K562 (cell line): ENCODE measurements around the gene SIGLEC11. TPM values are rescaled to one million over a fixed set of nuclear protein-coding genes. Genes with fewer than 3 reads are reported as not detected.

Experiments
- ATF3 ChIP-seq, 2 experiments: fragments of 450-650 bp in 1 of 2; sonication (generic) in 1 of 2; formaldehyde crosslinking in 1 of 2; IDR thresholded peaks in 1 of 2; conservative IDR thresholded peaks in 1 of 2; 2 replicates each; pipeline versions ENCODE4 v1.6.1 to v1.8.1; 2016 to 2023; ENCODE audit warnings: mild to moderate bottlenecking in 2 of 2, moderate library complexity in 2 of 2, inconsistent platforms in 1 of 2, missing genetic modification reagents in 1 of 2
- E2F4 ChIP-seq: sonication (generic); formaldehyde crosslinking; IDR thresholded peaks from 2 replicates; pipeline ENCODE4 v1.8.0; 2022; ENCODE audit warnings: mild to moderate bottlenecking, low read depth, missing genetic modification reagents
- FIP1L1 ChIP-seq: fragments of 200-400 bp; formaldehyde crosslinking; IDR thresholded peaks from 2 replicates; pipeline ENCODE4 v1.6.1; 2018; ENCODE audit warnings: mild to moderate bottlenecking, low read depth, low read length; ENCODE audit not compliant: poor library complexity, severe bottlenecking
- GATA2 ChIP-seq: sonication (generic); formaldehyde crosslinking; IDR thresholded peaks from 2 replicates; pipeline ENCODE4 v1.4.0; 2020; ENCODE audit warnings: mild to moderate bottlenecking, missing genetic modification reagents
- HDGF ChIP-seq: fragments of 450-650 bp; IDR thresholded peaks from 2 replicates; pipeline ENCODE4 v1.6.1; 2016
- KDM1A ChIP-seq, 2 experiments: fragments of 450-650 bp; IDR thresholded peaks; 2 replicates each; pipeline ENCODE4 v1.6.1; 2016; ENCODE audit warnings: mild to moderate bottlenecking in 2 of 2
- MAFG ChIP-seq: fragments of 450-650 bp; conservative IDR thresholded peaks from 2 replicates; pipeline ENCODE4 v1.6.1; 2016; ENCODE audit warnings: missing genetic modification characterization, missing compliant biosample characterization
- PREB ChIP-seq: sonication (generic); formaldehyde crosslinking; IDR thresholded peaks from 2 replicates; pipeline ENCODE4 v1.8.1; 2023; ENCODE audit warnings: mild to moderate bottlenecking, missing genetic modification reagents
- RBM25 ChIP-seq: fragments of 200-400 bp; formaldehyde crosslinking; IDR thresholded peaks from 2 replicates; pipeline ENCODE4 v1.6.1; 2018; ENCODE audit warnings: low read length, low read depth, moderate library complexity; ENCODE audit not compliant: severe bottlenecking
- SIN3A ChIP-seq, 2 experiments: fragments of 150-350 bp in 1 of 2; IDR thresholded peaks; 2 replicates each; pipeline ENCODE4 v1.6.1; 2011 to 2016; ENCODE audit warnings: borderline replicate concordance in 2 of 2, low read depth in 2 of 2, low read length in 2 of 2, mild to moderate bottlenecking in 2 of 2, moderate library complexity in 2 of 2; ENCODE audit not compliant: control insufficient read depth in 1 of 2
- SUPT5H ChIP-seq: fragments of 450-650 bp; IDR thresholded peaks from 2 replicates; pipeline ENCODE4 v1.6.1; 2016
- TEAD4 ChIP-seq, 2 experiments: sonication (generic) in 1 of 2; formaldehyde crosslinking in 1 of 2; IDR thresholded peaks; 2 replicates each; pipeline versions ENCODE4 v1.6.1 to v1.8.0; 2012 to 2022; ENCODE audit warnings: borderline replicate concordance in 1 of 2, inconsistent platforms in 1 of 2, low read length in 1 of 2, mild to moderate bottlenecking in 1 of 2, missing genetic modification reagents in 1 of 2
- TGIF2 ChIP-seq: sonication (generic); formaldehyde crosslinking; IDR thresholded peaks from 2 replicates; pipeline ENCODE4 v1.8.1; 2022; ENCODE audit warnings: mild to moderate bottlenecking, missing genetic modification reagents, moderate library complexity
- ZNF143 ChIP-seq: sonication (generic); formaldehyde crosslinking; IDR thresholded peaks from 2 replicates; pipeline ENCODE4 v1.9.0; 2022; ENCODE audit warnings: mild to moderate bottlenecking, missing genetic modification reagents
- ZNF398 ChIP-seq: fragments of 250-450 bp; sonication (Bioruptor Pico); IDR thresholded peaks from 2 replicates; pipeline ENCODE4 v1.8.0; 2021; ENCODE audit warnings: moderate library complexity, mild to moderate bottlenecking, inconsistent platforms
- polyA plus RNA-seq, 8 experiments: library from polyadenylated mRNA; depleted of rRNA in 4 of 8; stranded (reverse) in 5 of 8; unstranded in 3 of 8; fragments of >200 nt; fragmentation: Nextera tagmentation in 2 of 8; fragmentation: Illumina TruSeq in 1 of 8; extraction: Ambion mirVana in 2 of 8; extraction: Trizol in 1 of 8; gene quantifications; 2 replicates each; pipeline versions ENCODE4 v1.2.1 to v1.2.3, GENCODE V29; 2011 to 2014; ENCODE audit warnings: inconsistent platforms in 1 of 8, missing spikeins in 1 of 8
- total RNA-seq, 7 experiments: library from RNA; depleted of rRNA in 6 of 7; stranded (reverse); fragments of >200 nt in 6 of 7; fragmentation: Illumina TruSeq in 2 of 7; extraction: Trizol in 2 of 7; gene quantifications; 2 replicates each; pipeline versions ENCODE4 v1.2.1 to v1.2.3, GENCODE V29; 2011 to 2021; ENCODE audit warnings: low replicate concordance in 1 of 7
- TF ChIP-seq, protein P1 (sequence below): sonication (generic); formaldehyde crosslinking; IDR thresholded peaks from 2 replicates; pipeline ENCODE4 v1.8.0; 2023; ENCODE audit warnings: mild to moderate bottlenecking, missing genetic modification reagents

SIGLEC11 gene
- total and polyA plus RNA-seq, 9 of the 15 experiments (the other 6 are each of a cell fraction or from before 2014, with no cell fraction given) = not detected

- TF ChIP-seq PREB (CRISPR knock-in tag) (0 out of 2 replicates have a peak, but pooled peaks have one; percentile 4), ZNF143 (CRISPR knock-in tag) (no peak), KDM1A (IDR thresholded peaks at IDR 0.05) (no peak), TGIF2 (no peak), HDGF (no peak), E2F4 (CRISPR knock-in tag) (0 out of 2 replicates have a peak, but pooled peaks have one; percentile 75), RBM25 (no peak), SIN3A (IDR thresholded peaks at IDR 0.05; ENCODE audit: borderline replicate concordance in 2 of 2, control insufficient read depth in 1 of 2, low read depth in 2 of 2, low read length in 2 of 2) (peak in 1 of 2 experiments; percentile 60; a peak in 3 of 4 replicates), GATA2 (no peak), ZNF398 (no peak), MAFG (tag) (no peak), FIP1L1 (peak; percentile 99), ATF3 (IDR thresholded peaks at IDR 0.05) (no peak), ATF3 (CRISPR knock-in tag; conservative IDR thresholded peaks at IDR 0.05) (0 out of 2 replicates have a peak, but pooled peaks have one; percentile 68), TEAD4 (IDR thresholded peaks at IDR 0.05; ENCODE audit: low read length) (peak; percentile 7; the same call in 1 of the 2 replicates), TEAD4 (CRISPR knock-in tag; IDR thresholded peaks at IDR 0.05; ENCODE audit: borderline replicate concordance) (no peak), SUPT5H (peak; percentile 96)
- TF ChIP-seq, protein P1, sequence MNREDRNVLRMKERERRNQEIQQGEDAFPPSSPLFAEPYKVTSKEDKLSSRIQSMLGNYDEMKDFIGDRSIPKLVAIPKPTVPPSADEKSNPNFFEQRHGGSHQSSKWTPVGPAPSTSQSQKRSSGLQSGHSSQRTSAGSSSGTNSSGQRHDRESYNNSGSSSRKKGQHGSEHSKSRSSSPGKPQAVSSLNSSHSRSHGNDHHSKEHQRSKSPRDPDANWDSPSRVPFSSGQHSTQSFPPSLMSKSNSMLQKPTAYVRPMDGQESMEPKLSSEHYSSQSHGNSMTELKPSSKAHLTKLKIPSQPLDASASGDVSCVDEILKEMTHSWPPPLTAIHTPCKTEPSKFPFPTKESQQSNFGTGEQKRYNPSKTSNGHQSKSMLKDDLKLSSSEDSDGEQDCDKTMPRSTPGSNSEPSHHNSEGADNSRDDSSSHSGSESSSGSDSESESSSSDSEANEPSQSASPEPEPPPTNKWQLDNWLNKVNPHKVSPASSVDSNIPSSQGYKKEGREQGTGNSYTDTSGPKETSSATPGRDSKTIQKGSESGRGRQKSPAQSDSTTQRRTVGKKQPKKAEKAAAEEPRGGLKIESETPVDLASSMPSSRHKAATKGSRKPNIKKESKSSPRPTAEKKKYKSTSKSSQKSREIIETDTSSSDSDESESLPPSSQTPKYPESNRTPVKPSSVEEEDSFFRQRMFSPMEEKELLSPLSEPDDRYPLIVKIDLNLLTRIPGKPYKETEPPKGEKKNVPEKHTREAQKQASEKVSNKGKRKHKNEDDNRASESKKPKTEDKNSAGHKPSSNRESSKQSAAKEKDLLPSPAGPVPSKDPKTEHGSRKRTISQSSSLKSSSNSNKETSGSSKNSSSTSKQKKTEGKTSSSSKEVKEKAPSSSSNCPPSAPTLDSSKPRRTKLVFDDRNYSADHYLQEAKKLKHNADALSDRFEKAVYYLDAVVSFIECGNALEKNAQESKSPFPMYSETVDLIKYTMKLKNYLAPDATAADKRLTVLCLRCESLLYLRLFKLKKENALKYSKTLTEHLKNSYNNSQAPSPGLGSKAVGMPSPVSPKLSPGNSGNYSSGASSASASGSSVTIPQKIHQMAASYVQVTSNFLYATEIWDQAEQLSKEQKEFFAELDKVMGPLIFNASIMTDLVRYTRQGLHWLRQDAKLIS = peak; percentile 99
Measured at GRCh38 chr19:49929121-49929610, 31.8 kb downstream of the SIGLEC11 start, which contains the start of the genes ATF5 and NUP62 (continued).
